HUES48 (cell line): ENCODE measurements around the gene KRTAP5-3.

Source experiments
- H3K27ac ChIP-seq: one replicate; pipeline ENCODE4 v1.7.0; 2013; ENCODE audit warnings: low read depth, low read length, inconsistent platforms
- H3K27me3 ChIP-seq: 2 replicates; pipeline ENCODE4 v1.6.1; 2013; ENCODE audit warnings: mild to moderate bottlenecking, low read length; ENCODE audit not compliant: control insufficient read depth, insufficient read depth
- H3K36me3 ChIP-seq: 2 replicates; pipeline ENCODE4 v1.6.1; 2013; ENCODE audit warnings: low read length; ENCODE audit not compliant: control insufficient read depth, insufficient read depth
- H3K4me1 ChIP-seq: 2 replicates; pipeline ENCODE4 v1.6.1; 2013; ENCODE audit warnings: mild to moderate bottlenecking, low read length; ENCODE audit not compliant: control insufficient read depth, insufficient read depth
- H3K4me3 ChIP-seq: 2 replicates; pipeline ENCODE4 v1.5.1; 2013; ENCODE audit warnings: mild to moderate bottlenecking, low read depth, low read length
- H3K9ac ChIP-seq: 2 replicates; pipeline ENCODE4 v1.6.1; 2013; ENCODE audit warnings: mild to moderate bottlenecking, low read depth, low read length, moderate library complexity
- H3K9me3 ChIP-seq: 2 replicates; pipeline ENCODE4 v1.6.1; 2013; ENCODE audit warnings: low read length; ENCODE audit not compliant: control insufficient read depth, insufficient read depth

The KRTAP5-3 gene, protein sequence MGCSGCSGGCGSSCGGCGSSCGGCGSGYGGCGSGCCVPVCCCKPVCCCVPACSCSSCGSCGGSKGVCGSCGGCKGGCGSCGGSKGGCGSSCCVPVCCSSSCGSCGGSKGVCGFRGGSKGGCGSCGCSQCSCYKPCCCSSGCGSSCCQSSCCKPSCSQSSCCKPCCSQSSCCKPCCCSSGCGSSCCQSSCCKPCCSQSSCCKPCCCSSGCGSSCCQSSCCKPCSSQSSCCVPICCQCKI

DNA sequence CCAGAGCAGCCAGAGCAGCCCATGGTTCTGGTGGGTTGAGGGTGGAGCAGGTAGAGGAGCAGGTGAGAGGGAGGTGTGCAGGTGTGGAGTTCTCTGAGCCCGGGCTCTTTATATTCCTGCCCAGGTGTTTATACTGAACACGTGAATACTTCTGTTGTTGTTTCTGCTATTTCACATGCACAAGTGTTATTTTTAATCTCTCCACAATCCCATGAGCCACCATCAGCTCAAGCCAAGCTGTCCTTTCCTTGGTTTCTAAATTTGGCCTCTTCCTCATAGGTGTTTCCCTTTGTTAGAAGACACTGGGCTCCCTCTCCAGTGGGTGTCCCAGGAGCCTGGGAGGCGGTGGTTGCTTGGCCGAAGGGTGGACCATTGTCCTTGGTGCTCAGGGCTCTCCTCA, at the start of gene KRTAP5-3:
KRTAP5-3 (minus strand) TSS at position 101 of the 400 bp plus-strand sequence; CDS start at position 23, 78 bp downstream.
- Histone ChIP-seq H3K27ac (no peak within 1 kb of the TSS), H3K4me1 (peaks cover 6% of the 10 kb centered on the region; the same call in 1 of the 2 replicates), H3K36me3 (no peaks in the 10 kb centered on the region), H3K4me3 (no peak within 1 kb of the TSS), H3K9me3 (0 out of 2 replicates have a peak, but pooled peaks cover 6% of the 10 kb centered on the region), H3K27me3 (no peaks in the 10 kb centered on the region; the same call in 1 of the 2 replicates), H3K9ac (no peak within 1 kb of the TSS)

- Histone ChIP-seq H3K4me1 (no peaks in the 10 kb centered on the region; the same call in 1 of the 2 replicates), H3K9me3 (no peaks in the 10 kb centered on the region)
Observed at GRCh38 chr11:1656670-1657069, 48.4 kb upstream of the KRTAP5-3 start.

DNA sequence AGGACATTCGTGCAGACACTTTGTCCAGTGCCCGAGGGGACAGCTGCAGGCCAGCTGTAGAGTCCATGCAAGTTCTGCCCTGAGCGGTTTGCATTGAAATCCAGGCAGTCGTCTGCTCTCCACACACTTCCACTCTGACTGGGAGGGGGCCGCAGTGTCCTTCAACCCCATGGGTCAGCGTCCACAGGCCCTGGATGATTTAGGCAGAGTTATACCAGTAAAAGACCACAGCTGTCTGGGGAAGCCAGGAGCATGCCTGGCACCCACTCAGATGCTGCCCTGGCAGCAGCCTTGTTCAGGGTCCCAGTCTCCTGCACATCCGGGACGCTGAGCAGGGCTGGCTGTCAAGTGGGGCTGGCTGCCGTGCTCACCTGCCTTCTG, 47.8 kb upstream of the KRTAP5-3 start:
- H3K9ac ChIP-seq = no peak overlapping the region
- H3K27ac ChIP-seq = no peak overlapping the region
- no peaks in the 10 kb centered on the region for H3K27me3 ChIP-seq

More at GRCh38 chr11:1656670-1657069, 48.4 kb upstream of the KRTAP5-3 start:
- Histone ChIP-seq H3K27me3 (no peaks in the 10 kb centered on the region), H3K36me3 (no peaks in the 10 kb centered on the region), H3K9ac (no peak overlapping the region), H3K27ac (no peak overlapping the region), H3K4me3 (no peak overlapping the region)

DNA sequence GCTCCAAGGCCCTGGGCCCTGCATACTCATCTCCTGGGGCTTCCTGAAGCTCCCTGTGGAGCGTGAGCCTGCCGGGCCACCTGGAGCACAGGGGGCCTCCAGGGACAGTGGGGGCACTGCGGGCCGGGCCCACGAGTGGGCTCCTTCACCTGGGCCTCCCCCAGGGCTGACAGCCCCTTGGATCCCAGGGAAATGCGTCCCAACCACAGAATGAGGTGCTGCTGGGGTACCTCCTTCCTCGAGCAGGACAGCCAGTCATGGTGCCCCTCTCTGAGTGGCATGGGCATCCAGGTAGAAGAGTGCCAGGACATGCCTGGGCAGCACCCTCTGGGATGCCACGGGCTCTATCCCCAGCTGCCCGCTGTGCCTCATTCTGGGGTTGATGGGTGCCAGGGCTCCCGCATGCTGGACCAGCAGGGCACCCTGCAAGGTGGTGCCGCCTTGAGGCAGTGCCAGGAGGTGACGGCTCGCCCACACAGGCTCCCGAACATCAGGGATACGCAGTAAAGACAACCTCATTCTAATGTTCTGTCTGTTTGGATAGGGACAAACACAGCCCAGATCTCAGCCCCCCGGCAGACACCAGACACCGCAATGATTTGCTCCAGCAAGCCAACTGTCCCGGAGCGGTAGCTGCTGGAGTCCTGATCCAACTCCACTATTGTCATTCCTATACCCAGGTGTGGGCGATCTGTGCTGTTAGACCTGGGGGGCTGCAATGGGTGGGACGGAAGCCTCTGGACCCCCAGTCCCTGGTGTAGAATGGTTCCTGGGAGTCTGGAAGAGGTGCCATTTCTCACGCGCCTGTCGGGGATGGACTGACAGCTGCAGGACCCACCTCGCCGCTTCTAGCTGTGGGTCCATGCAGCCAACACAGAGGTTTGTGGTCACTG, 47.2 kb upstream of the KRTAP5-3 start:
- H3K27me3 ChIP-seq = no peaks in the 10 kb centered on the region
- no peak overlapping the region for H3K9ac ChIP-seq
- H3K9me3 ChIP-seq = no peaks in the 10 kb centered on the region
- no peak overlapping the region for H3K27ac ChIP-seq
- no peaks in the 10 kb centered on the region; the same call in 1 of the 2 replicates for H3K4me1 ChIP-seq
- H3K4me3 ChIP-seq = no peak overlapping the region
- no peaks in the 10 kb centered on the region for H3K36me3 ChIP-seq

More for the DNA sequence above, 47.8 kb upstream of the KRTAP5-3 start:
- H3K4me1 ChIP-seq = no peaks in the 10 kb centered on the region; the same call in 1 of the 2 replicates
- no peaks in the 10 kb centered on the region for H3K9me3 ChIP-seq
- H3K36me3 ChIP-seq = no peaks in the 10 kb centered on the region
- no peak overlapping the region for H3K4me3 ChIP-seq

GRCh38 chr11:1654388-1655167, 46.3 kb upstream of the KRTAP5-3 start:
- Histone ChIP-seq H3K4me1 (no peaks in the 10 kb centered on the region; the same call in 1 of the 2 replicates), H3K9me3 (no peaks in the 10 kb centered on the region), H3K36me3 (no peaks in the 10 kb centered on the region), H3K27ac (no peak overlapping the region), H3K9ac (no peak overlapping the region), H3K4me3 (no peak overlapping the region), H3K27me3 (no peaks in the 10 kb centered on the region)

DNA sequence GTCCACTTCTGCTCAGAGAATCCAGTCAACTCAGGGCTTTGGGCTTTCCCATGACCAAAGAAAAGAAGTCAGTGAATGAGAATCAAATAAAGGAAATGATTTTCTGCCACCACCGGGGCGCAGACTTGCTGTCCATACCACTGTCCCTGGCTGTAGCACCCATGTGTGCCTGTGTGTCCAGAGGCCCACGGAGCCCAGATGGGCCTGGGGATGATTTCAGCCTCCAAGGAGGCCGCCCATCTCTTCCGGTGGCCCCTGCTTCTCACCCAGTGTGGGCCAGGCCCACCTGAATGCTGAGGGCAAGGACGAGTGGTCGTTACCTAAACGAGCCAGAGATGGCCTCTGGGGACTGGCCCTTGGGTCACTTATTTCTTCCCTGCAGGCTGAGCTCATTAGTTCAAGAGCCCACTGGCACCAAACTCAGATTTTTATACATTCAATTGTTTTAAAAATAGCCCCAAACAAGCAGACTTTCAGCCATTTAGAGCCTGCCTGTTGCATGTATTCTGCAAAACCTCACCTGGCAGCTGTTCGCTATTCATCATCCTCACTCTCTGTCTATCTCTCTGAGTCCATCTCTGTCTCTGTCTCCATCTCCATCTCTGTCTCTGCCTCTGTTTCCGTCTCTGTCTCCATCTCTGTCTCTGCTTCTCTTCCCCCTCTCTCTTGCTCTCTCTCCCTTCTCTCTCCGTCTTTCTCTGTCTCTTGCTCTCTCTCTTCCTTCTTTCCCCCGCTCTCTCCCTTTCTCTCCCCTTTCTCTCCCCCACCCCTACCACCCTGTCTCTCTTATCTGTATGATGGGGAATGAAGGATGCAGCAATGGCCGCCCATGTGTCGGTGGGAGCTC, 45.5 kb upstream of the KRTAP5-3 start:
- Histone ChIP-seq H3K9ac (no peak overlapping the region), H3K27me3 (no peaks in the 10 kb centered on the region), H3K4me1 (no peaks in the 10 kb centered on the region; the same call in 1 of the 2 replicates), H3K27ac (no peak overlapping the region), H3K4me3 (no peak overlapping the region), H3K9me3 (no peaks in the 10 kb centered on the region), H3K36me3 (no peaks in the 10 kb centered on the region)

DNA sequence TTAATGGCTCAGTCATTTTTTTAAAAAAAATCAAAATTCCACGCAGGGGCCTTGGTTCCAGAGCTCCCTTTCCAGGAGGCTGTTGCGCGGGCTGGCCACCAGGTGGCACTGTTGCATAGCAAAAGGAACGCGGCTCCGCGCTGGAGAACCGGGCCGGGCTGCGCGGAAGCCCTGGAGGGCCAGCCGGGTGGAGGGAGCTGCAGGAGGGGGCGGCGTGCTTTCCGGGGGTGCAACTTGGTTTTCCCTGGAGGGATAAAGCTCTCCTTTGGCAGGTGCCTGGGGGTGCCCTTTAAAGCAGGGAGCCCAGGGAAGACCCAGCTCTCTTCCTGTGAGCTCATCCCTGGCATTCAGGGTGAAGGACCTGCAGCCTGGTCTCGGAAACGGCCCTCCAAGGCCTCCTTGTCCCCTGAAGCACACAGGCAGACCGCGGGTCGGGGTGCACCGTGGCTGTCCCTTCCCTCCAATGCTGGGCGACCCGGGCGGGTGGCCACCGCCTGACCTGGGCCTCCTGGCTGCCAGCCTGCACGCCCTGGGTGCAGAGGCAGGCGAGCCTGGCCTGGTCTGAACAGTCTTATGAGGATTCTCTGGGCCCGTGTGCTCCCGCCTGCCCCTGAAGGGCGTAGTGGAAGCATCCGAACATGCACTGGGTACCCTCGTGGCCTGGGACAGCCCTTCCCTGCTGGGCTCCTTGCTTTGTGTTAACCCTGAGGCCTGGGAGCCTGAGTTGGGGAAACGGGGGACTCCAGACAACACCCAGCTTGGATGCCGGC, 44.7 kb upstream of the KRTAP5-3 start:
- no peak overlapping the region for H3K27ac ChIP-seq
- H3K4me3 ChIP-seq = peak overlapping the region; percentile 42; the same call in 1 of the 2 replicates
- H3K27me3 ChIP-seq = no peaks in the 10 kb centered on the region
- H3K4me1 ChIP-seq = no peaks in the 10 kb centered on the region; the same call in 1 of the 2 replicates
- no peak overlapping the region for H3K9ac ChIP-seq
- no peaks in the 10 kb centered on the region for H3K36me3 ChIP-seq
- no peaks in the 10 kb centered on the region for H3K9me3 ChIP-seq

DNA sequence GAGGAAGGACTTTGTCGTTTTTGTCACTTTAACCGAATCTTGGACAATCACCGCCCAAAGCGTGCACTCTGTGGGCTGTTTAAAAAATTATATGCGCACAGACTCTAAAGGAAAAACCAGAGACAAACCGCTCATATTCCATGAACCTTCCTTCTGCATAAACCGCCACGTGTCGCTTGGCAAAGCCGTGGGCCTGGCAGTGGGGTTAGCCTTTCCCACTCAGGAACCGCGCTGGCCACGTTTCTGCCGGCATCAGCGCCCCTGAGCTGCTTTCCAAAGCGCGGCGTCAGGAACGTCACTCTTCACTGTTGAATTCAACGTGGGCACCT, 44.1 kb upstream of the KRTAP5-3 start:
- H3K4me1 ChIP-seq = no peaks in the 10 kb centered on the region; the same call in 1 of the 2 replicates
- no peak overlapping the region for H3K4me3 ChIP-seq
- no peaks in the 10 kb centered on the region for H3K27me3 ChIP-seq
- H3K9ac ChIP-seq = no peak overlapping the region
- no peaks in the 10 kb centered on the region for H3K36me3 ChIP-seq
- H3K9me3 ChIP-seq = no peaks in the 10 kb centered on the region
- H3K27ac ChIP-seq = no peak overlapping the region

DNA sequence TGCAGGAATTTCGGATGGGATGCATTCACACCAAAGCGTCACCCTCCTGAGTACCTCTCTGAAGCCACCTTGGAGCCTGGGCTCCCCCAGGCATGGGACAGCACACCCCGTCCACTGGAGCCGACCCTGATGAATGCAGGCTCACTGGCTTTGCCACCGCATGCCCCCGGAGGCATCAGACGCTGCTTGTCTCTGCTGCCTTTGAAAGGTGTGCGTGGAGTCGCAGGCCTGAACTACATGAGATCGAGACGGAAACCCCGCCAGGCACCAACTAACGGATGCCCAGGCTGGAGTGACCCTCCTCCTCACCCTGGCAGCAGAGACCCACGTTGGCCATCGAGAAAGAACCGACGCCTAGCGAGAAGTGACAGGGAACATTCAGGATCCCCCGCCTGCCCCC, 43.8 kb upstream of the KRTAP5-3 start:
- no peak overlapping the region for H3K27ac ChIP-seq
- no peak overlapping the region for H3K9ac ChIP-seq
- H3K4me1 ChIP-seq = no peaks in the 10 kb centered on the region; the same call in 1 of the 2 replicates
- H3K9me3 ChIP-seq = no peaks in the 10 kb centered on the region
- H3K27me3 ChIP-seq = no peaks in the 10 kb centered on the region
- H3K36me3 ChIP-seq = no peaks in the 10 kb centered on the region
- H3K4me3 ChIP-seq = no peak overlapping the region
